Upper lobe of left lung (tissue), 4 donors: ENCODE data around the gene CABLES2.

Experiments
- CTCF ChIP-seq, 6 experiments: fragments of 450-650 bp in 4 of 6; fragments of 200-600 bp in 2 of 6; sonication (generic) in 2 of 6; IDR thresholded peaks; one replicate each; pipeline ENCODE4 v1.5.1; 2016 to 2019; ENCODE audit warnings: antibody characterized with exemption in 6 of 6
- EP300 ChIP-seq, 4 donors: sonication (generic); formaldehyde crosslinking; IDR thresholded peaks; one replicate each; pipeline ENCODE4 v1.5.1; 2017; ENCODE audit warnings: antibody characterized with exemption in 4 of 4, control low read depth in 2 of 4

GRCh38 chr20:62377064-62377461 lies 30.0 kb downstream of the CABLES2 start:
- TF ChIP-seq EP300 (IDR thresholded peaks at IDR 0.05) (no peak), CTCF (IDR thresholded peaks at IDR 0.05) (no peak)
